Measurements from ENCODE around the gene SLC39A11.
"Not testable (repeated sequence)": the region's sequence is repeated elsewhere in the genome, so short reads cannot be mapped to it uniquely, and the experiment has no call there.

Gene SLC39A11, protein sequence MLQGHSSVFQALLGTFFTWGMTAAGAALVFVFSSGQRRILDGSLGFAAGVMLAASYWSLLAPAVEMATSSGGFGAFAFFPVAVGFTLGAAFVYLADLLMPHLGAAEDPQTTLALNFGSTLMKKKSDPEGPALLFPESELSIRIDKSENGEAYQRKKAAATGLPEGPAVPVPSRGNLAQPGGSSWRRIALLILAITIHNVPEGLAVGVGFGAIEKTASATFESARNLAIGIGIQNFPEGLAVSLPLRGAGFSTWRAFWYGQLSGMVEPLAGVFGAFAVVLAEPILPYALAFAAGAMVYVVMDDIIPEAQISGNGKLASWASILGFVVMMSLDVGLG

DNA sequence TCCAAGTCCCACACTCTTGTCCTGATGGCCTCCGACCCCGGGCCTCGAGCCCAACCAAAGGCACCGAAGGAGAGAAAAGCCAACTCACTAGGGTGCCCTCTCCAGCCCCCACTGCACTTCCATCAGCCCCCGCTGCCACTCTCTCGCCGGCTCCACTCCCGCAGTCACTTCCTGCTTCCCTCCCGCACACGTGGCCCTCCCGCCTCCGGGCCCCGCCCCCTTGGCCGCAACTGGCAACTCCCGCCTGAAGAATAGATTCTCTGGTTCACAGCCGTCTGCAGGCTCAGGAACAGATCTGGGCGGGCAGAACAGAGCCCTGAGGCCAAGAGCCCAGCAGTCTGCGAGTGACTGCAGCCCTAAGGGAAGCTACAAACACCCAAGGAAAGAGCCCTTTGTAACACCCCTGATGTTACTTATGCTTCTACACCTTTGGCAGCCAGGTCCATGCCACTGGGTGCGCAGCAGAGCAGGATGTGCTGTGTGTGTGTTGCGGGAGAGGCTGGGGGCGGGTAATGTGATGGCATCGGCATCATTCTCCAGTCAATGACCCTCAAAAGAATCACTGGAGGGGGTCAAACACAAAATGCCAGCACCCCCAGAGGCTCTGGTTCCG is at the start of gene SLC39A11:
SLC39A11 (minus strand) TSS at position 166 of the 613 bp plus-strand sequence. CDS start 3,924 bp downstream, outside the sequence.
- DNase-seq (ENCODE audit: low read depth in 4 of 4, low spot score in 1 of 4) = peak; percentile 75 to 89 (median 79)

DNA sequence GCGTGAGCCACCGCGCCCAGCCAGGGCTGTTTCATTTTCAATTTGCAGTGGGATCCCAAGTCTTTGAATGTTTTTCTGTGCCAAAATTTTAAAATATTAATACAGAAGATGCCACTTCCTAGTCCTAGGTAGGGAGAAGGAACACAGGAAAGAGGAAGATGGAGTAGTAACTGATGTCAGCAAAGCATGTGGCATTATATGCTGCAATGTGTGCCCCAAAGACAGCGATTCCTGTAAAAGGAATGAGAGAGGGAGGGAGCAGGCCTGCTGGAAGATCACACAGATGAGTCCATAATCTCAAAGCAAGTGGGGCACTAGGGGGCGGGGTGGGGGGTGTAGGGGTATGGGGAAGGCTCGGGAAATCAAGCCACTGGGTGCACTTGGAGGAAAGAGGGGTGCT is 48.9 kb upstream of the SLC39A11 start:
- no peak for DNase-seq (ENCODE audit: low read depth in 4 of 4, low spot score in 1 of 4)

DNA sequence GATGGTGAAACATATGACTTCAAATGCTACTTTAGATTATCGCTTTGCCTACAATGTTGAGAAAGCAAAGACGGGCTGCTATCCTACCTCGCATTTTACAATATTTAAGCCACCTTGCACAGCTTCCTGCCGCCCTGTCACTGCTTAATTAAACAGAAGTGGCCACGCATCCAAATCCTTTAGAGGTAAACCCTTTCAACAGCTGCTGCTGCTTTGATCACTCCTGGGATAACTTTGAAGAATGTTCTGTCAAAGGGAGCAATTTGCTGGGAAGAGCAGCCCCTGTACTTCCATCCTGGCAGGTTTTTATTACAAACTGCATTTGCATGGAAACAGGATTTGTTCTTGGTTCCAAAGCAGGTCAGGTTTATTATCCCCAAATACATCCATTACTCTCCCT is 48.1 kb upstream of the SLC39A11 start:
- no peak for DNase-seq (ENCODE audit: low read depth in 4 of 4, low spot score in 1 of 4)

DNA sequence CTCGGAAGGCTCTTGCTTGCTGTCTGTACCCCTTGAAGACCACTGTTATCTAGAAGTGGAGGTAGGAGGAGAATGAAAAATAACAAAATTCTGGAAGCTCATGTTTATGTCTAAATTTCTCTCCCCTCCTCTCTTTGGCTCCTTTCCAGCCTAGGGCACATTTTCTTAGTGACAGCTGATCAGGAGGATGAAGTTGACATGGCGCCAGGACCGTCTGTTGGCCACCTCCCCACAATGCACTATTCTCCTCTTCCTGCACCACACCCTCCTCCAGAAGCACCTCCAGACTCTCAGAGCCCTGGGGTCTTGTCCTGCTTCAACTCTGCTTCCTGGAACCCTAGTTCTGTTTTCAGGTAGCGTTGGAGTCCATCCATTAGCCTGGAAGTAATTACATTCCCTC is 46.8 kb upstream of the SLC39A11 start:
- no peak for DNase-seq (ENCODE audit: low read depth in 4 of 4, low spot score in 1 of 4)

DNA sequence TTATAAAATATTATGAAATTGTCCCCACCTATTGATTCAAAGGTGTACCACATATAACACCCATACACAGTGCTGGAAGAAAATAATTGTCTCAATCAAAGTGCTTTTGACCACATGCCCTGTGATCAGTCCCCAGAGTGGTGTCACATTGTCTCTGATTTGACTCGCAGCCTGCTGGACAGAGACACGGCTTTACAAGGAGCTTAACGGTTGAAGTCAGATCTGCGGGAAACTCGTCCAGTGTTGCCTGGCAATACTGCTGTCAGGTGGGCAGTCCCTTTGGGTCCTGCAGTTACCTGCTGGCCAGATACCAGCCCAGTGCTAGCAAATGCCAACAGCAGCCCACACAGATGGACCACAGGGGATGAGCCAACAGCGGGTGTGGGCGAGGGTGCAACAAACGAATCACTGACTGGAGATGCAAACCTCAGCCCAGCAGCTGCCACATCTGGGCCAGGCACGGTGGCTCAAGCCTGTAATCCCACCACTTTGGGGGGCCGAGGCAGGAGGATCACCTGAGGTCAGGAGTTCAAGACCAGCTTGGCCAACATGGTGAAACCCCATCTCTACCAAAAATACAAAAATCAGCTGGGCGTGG is 46.2 kb upstream of the SLC39A11 start:
- DNase-seq (ENCODE audit: low read depth in 4 of 4, low spot score in 1 of 4) = no peak

- no peak for DNase-seq (ENCODE audit: low read depth in 4 of 4, low spot score in 1 of 4)
Measured at GRCh38 chr17:73137376-73137775, 44.9 kb upstream of the SLC39A11 start.

DNA sequence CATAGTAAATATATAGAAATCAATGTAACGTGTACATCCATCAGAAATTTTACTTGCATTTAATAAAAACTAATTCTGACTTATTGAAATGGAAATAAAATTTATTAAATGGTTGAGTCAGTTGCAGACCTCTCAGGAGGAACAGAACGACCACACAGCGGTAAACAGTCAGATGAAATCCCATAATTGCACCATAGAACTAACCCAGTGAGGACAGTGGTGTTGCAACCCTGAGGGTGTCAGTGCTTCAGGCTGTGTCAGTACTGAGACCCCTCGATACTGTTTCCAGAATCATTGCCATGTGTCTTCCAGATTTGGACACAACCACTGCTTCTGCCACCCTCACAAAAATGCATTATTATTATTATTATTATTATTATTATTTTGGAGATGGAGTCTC is 43.3 kb upstream of the SLC39A11 start:
- no peak for DNase-seq (ENCODE audit: low read depth in 4 of 4, low spot score in 1 of 4)

DNA sequence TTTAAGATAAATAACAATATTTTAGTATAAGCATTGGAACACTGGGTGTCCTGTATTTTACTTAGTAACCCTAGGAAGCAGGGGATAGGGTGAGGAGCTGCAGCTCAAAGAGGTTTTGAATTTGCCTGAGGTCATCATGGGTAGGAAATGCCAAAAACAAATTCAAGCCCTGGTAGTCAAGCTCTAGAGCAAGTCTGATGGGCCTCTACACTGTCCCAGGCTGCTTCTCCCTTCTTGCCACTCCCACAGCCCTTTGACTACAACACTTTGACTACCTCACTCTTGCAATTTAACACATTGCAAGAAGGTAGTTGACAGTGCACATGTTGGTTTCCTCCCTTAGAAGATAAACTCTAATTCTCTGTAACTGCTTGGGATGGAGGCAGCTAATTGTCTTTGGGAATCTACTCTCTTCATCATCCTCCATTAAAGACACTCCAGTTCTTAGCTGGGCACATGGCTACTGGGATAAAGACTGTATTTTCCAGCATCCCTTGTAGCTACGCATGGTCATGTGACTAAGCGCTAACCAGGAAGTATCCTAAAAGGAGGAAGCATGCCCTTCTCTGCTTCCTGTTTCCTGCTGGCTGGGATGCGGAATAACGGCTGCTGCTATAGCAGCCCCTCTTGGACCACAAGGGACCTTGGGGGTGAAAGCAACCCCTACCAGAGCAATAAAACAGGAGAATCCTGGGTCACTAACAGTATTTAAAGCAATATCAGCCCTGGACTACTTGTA is 41.6 kb upstream of the SLC39A11 start:
- no peak for DNase-seq (ENCODE audit: low read depth in 4 of 4, low spot score in 1 of 4)

DNA sequence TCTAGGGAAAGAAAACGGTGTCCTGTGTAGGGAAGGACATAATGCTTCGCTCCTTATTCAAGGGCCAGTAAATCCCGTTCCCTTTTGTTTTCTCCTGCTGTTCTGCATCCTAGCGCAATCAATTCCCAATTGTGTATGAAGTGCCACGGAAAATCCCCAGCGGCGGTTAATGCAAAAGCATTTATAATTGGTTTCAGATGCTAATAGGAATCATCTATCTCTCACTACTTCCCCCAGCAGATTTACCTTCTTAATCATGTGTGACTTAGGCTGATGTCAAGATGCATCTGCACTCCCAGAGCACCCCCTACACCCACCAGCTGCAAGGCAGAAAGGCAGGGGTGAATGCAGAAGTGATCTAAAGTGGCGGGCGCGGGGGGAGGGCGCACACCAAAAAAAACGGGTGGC is 39.6 kb upstream of the SLC39A11 start:
- no peak for DNase-seq (ENCODE audit: low read depth in 4 of 4, low spot score in 1 of 4)

DNA sequence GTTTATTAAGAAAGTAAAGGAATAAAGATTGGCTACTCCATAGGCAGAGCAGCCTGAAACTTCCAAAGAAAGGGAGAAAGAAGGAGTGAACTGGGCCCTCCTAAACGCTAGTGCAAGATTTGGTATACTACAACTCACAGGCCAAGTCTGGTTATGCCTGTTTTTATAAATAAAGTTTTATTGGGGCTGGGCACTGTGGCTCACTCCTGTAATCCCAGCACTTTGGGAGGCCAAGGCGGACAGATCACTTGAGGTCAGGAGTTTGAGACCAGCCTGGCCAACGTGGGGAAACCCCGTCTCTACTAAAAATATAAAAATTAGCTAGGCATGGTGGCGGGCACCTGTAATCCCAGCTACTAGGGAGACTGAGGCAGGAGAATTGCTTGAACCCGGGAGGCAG is 39.0 kb upstream of the SLC39A11 start:
- not testable (repeated sequence) for DNase-seq (ENCODE audit: low read depth in 4 of 4, low spot score in 1 of 4)

DNA sequence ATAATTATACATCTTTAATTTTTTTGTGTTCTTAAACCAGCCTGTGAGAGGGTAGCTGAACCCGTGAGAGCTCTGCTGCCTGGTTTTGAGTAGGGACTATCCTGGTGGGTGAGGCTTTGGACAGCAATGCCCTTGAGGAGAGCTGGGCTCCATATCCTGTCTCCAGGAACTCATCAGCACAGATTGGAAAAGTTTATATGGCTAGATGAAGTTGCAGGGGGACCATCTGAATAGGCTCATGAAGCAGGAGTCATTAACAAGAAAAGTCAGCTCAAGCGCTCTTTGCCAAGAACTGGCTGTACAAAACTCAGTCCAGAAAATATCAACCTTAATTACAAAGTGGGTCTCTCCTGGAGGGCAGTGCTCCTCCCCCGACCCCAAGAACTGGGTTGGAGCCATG is 38.5 kb upstream of the SLC39A11 start:
- DNase-seq (ENCODE audit: low read depth in 4 of 4, low spot score in 1 of 4) = no peak

DNA sequence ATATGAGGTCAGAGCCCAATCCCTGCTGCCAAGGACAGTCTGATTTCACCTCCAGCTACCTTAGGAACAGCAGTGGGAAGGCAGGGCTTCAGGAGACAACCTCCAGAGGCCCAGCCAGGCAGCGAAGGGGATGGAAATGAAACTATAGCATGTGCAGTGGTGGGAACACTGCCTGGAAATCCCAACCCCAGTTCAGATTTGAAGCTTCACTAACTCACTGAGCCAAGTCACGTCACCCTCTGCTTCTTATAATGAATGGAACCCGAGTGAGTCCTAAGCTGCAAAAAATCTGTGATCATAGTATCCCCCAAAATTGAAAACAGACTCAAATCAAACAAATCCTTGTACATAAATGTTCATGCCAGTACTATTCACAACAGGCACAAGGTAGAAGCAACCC is 36.0 kb upstream of the SLC39A11 start:
- no peak for DNase-seq (ENCODE audit: low read depth in 4 of 4, low spot score in 1 of 4)

- DNase-seq (ENCODE audit: low read depth in 4 of 4, low spot score in 1 of 4) = no peak
Measured at GRCh38 chr17:73126716-73127473, 34.4 kb upstream of the SLC39A11 start.

DNA sequence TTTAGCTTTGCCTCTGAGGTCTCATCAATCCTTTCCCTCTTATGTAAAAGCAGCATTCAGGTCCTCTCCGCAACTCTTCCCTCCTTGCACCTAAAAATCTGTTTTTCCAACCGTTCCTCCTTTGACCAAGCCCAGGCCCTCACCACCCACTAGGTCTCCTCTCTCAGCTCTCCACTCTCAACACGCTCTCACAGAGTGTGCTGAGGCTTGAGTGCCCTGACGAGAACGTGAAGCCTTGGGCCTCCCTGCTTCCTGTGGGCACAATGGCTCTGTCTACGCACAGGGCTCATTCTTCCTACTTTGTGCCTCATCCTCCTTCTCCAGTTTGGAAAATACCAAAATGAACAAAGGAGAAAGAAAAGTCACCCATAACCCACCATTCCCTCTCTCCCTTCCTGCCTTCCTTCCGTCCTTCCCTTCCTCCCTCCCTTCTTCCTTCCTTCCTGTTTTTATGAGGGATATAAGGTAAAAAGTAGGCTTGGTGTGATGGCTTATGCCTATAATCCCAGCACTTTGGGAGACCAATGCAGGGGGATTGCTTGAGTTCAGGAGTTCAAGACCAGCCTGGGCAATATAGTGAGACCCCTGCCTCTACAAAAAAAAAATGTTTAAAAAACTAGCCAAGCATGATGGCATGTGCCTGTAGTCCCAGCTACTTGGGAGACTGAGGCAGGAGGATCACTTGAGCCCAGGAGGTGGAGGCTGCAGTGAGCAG is 31.3 kb upstream of the SLC39A11 start:
- DNase-seq (ENCODE audit: low read depth in 4 of 4, low spot score in 1 of 4) = no peak

DNA sequence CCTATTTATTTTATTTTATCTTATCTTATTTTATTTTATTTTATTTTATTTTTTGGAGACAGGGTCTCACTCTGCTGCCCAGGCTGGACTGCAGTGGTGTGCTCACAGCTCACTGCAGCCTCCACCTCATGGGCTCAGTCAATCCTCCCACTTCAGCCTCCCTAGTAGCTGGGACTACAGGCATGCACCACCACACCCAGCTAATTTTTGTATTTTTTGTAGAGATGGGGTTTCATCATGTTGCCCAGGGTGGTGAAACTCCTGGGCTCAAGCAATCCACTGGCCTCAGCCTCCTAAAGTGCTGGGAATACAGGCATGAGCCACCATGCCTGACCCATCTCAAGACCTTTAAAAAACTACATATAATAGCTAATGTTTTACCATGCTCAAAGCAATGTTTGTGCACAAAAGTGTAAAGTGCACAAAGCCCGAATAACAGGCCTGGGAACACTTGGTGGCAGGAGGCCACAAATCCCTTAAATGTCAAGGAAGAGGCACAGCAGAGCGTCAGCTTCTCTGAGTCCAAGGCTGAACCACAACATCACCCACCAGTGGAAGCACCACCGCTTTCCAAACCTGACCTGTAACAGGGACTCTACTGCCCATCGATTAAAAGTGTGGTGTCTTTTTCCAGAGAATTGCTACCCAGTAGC is 30.6 kb upstream of the SLC39A11 start:
- no peak for DNase-seq (ENCODE audit: low read depth in 4 of 4, low spot score in 1 of 4)

DNA sequence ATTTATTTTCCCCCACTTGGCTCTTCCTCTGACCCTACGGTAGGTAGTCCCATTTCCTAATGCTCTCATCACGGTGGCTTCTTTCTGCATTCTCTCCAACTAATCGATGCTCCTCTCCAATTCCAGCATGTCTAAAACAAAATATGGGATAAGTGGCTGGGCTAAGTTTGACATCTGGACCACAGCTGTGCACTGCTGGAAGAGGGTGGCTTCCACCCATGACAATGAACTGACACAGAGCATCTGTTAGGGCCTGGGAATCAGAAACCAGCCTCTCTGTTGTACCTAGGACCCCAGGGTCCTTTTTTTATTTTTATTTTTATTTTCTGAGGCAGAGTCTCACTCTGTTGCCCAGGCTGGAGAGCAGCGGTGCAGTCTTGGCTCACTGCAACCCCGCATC is 29.0 kb upstream of the SLC39A11 start:
- DNase-seq (ENCODE audit: low read depth in 4 of 4, low spot score in 1 of 4) = no peak

GRCh38 chr17:73119631-73120030 is 27.1 kb upstream of the SLC39A11 start:
- no peak for DNase-seq (ENCODE audit: low read depth in 4 of 4, low spot score in 1 of 4)

DNA sequence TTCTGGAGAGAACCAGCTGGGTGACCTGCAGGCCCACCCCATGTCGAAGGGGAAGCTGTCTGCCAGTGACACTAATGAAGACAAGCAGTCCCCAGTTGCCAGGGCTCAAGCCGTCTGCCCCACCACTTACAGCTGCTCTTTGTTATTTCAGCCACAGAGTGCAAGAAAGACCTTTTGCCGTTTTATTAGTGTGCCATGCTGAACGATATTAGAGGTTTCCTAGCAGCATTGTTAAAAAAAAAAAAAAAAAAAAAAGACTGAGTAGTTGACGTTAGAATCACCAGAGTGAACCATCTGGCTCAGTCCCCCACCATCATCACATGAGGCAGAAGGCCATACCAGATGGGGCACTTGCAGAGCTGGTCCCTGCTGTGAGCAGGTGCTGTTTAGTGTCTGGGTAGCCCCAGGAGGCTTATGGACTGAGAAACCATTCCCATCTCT is 26.5 kb upstream of the SLC39A11 start:
- no peak for DNase-seq (ENCODE audit: low read depth in 4 of 4, low spot score in 1 of 4)

GRCh38 chr17:73118139-73118538 is 25.7 kb upstream of the SLC39A11 start:
- DNase-seq (ENCODE audit: low read depth in 4 of 4, low spot score in 1 of 4) = no peak

- DNase-seq (ENCODE audit: low read depth in 4 of 4, low spot score in 1 of 4) = no peak
Measured at GRCh38 chr17:73112246-73112645, 19.8 kb upstream of the SLC39A11 start.

All from stimulated activated CD4-positive, alpha-beta T cell treated with anti-CD3 and anti-CD28 coated beads, Interleukin-1b, Interleukin-23, amount 100 ng/mL, for 24 hours (primary cell).